Measurements from ENCODE around the gene HOXA6.
A peak's percentile ranks its signal among the peaks of the same experiment; 100 is the strongest.

HOXA6 gene

GRCh38 chr7:27184337-27185012, 36.9 kb upstream of the HOXA6 start:
- no peak for DNase-seq (ENCODE audit: low read depth)

DNA sequence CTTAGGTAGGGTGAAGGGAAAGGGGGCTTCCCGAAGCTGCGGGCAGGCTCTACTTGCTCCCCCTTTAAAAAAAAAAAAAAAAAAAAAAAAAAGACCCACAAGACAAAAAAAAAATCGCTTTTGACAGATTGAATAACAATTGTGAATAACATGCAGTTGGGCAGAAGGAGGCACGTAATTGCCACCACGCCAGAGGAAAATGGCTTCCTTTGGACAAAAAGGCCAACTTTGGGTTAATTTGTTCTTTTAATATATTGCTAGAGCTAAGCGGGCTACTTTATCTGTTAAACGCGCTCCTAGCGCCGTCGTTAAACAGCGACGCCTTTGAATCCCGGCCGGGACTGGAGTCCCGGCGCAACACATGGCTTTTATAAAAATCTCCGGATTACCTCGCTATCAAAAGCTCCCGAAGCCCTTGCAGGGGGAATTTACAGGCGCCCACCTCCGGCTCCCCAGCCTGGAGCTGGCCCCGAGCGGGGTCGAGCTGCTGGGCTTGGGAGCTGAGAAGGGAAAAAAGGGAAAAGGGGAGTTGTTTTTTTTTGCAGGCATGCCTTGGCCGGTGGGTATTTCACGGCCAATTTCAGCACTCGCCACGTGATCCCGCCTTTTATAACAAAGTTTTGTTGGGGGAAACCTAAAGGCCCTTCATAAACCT, 36.2 kb upstream of the HOXA6 start:
- DNase-seq (ENCODE audit: low read depth), result no peak

DNA sequence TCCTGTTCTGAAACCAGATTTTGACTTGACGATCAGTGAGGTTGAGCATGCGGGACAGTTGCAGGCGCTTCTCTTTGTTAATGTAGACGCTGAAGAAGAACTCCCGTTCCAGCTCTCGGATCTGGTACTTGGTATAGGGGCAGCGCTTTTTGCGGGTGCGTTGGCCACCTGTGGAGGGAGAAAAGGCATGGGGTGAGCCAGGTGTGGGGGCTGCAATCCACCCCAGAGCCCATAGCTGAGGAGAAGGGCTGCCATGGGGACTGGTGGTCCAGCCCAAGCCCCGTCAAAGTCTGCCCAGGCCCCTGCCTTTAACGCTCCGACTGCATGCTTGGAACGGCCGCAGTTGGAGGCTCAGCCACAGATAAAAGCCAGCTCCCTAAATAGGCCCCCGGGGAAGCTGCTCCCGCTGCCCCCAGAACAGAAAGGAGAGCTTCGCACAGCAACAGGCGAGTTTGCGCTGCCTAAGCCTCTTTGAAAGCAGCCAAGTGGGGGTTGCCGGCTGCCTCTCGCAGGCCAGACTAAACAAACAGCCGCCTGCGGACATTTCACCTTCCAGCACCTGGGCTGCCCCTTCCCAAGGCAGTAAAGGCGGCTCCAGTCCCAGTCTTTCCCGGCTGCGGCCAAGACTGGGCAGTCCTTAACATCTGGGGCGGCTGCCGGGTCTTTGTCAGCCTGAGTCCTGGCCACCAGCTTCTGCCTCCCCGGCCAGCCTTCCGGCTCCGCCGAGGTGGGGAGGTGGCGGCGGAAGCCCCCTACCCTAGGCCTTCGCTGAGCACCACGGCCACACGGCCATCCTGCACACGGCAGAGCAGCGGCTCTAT, 35.5 kb upstream of the HOXA6 start:
- DNase-seq (ENCODE audit: low read depth), result no peak

DNA sequence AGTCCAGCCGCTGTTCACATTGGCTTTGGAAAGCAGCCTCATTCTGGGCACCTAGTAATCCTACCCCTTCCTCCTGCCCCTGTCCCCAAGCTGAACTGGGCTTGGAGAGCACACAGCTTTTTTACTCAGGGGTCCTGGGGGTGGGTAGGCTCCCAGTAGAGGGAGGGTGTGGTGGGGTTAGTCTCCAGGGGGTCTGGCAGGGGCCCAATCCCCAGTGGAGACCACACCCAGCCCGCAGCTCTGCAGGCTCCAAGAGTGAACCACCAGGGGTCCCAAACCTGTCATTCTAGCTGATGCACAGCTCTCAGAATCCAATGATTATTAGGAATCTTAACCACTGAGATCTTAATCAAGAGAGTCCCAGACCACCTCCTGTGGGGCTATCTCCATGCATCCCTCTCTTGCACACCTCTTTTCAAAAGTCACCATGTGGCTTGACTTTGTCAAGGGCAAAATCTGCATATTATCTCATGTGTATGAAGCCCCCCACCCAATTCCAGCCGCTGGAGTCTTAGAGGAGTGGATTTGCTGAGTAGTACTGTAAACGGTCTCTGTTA, 34.8 kb upstream of the HOXA6 start:
- no peak for DNase-seq (ENCODE audit: low read depth)

DNA sequence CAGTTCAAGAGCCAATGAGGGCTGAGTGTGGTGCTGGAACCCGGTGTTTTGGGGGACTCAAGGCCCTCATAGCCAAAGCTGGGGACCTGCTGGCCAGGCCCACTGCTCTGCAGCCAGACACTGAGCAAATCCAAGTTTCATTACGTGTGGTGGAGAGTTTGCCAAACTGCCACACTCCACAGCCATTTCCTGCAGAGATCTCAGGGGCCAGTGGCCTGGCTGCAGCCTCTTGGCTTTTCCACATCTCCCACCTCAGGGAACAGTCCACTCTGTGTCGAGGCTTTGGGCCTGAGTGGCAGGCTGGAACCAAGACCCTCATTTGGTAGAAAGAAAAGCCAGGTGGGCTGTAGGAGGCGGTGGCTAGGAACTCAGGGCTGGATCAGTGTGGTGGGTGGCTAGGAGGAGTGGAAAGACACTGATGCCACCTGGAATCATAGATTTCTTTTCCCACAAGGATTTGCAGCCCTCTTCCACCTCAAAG, 34.3 kb upstream of the HOXA6 start:
- no peak for DNase-seq (ENCODE audit: low read depth)

DNA sequence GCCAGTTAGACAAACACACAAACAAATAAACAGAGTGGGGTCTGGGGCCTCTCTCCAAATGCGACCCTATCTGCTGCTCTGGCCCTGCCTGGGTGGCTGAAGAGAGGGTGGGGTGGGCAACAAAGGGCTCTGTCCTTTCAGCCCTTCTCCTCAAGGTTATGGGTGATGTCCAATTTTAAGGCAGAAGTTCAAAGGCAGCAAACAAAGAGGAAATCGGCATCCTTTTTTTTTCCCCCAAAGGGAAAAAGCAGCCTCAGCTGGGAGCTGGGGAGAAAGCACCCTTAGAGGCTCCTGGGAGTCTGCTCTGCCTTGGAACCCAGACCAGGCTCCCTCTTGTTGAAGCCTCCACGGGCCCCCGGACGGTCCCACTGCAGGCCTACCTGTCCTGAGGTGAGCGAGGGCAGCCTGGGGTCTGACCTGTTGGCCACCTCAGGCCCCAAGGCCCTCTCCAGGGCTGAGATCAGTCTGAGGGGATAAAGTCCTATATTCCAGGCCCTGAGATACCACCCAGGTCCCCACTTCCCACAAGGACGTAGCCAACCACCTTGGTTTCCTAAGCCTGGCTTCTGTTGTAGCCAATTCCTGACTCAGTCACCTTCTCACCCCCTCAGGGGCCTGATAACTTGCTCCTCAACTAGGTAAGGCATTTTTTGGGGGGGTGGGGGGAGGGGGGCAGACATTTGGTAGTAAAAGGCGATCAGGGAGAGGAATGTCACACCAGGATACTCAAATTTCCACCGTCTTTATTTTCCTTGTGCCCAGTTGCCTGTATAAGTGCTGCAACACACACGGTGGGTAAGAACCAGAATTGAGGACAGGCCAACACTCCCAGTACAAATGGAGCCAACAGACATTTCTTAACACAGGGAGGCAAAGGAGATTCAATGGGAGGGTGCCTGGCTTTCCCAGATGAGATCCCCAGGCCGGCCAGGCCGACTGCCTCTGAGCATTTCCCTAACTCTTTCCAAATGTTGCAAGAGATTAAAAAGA, 33.2 kb upstream of the HOXA6 start:
- no peak for DNase-seq (ENCODE audit: low read depth)

DNA sequence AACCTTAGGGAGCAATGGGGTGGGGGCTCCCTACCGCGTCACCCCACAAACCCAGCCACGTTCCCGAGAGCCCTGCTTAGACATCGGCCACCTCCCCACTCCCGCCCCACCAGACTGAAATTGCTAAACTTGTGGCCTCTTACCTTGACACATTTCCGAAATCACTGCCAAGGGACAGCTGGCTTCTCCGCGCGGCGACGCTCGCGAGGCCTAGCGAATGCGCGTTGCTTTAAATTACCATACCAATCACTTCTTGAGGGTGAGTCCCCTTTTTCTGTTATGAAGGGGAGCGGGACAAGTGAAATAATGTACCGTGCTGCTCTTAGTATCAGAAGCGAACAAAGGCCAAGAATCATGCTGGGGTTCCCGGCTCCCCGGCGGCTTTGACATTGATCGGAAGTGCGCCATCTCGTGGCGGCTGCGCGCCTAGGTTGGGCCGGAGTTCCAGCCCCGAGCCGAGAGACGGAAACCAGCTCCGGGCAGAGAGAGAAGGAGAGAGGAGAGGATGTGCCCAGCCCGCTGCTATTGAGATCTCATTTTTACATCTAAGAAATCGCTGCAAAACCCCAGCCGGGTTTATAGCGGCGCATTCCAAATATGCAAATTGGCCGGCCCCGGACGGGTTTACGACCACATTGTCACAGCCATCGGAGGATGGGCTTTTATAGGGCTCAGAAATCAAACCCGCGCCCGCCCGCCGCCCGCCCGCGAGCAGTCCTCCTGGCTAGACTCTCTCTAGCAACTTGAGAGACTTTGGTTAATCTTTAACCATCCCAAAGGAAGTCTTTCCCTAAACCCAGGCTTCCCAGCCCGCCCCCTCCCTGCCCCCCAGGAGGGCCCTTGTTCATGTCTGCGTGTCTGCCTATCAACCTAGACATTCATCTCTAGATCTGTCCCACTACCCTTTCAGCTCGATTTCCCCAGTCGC, 32.2 kb upstream of the HOXA6 start:
- DNase-seq (ENCODE audit: low read depth), result peak; percentile 44

DNA sequence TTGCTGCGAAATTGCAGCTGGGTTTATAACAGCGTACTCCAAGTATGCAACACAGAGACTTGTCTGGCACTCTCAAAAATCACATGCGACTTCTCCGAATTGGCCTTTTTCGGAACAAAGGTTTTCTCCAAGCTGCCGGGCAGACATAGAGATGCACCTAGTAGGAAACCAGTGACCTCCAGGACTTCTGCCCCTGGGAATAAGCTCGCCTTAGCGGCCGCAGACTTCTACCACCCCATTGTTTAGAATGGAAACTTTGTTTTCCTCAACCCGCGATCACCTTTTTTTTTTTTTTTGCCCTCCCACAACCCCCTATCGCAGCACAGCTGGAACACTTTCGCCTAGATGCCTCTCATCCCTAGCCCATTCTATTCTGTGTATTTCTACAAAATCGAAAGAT, 31.5 kb upstream of the HOXA6 start:
- no peak for DNase-seq (ENCODE audit: low read depth)

DNA sequence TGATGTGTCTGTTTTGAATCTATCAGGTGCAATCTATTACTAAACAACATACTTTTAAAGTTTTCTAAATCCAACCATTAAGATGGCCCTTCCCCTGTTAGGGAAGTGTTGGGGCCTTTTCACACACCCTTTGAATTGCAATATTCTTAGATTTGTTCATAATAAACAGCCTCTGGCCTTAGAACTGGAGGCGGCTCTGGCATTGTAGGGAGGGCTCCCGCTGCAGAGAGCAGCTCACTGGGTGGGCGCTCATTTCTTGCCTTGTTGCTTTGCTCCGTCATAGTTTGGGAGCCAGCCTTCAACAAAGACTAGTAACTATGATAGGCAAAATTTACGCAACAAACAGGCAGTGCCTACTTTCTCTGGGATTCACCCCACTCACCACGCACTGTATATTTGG, 30.8 kb upstream of the HOXA6 start:
- DNase-seq (ENCODE audit: low read depth), result no peak

DNA sequence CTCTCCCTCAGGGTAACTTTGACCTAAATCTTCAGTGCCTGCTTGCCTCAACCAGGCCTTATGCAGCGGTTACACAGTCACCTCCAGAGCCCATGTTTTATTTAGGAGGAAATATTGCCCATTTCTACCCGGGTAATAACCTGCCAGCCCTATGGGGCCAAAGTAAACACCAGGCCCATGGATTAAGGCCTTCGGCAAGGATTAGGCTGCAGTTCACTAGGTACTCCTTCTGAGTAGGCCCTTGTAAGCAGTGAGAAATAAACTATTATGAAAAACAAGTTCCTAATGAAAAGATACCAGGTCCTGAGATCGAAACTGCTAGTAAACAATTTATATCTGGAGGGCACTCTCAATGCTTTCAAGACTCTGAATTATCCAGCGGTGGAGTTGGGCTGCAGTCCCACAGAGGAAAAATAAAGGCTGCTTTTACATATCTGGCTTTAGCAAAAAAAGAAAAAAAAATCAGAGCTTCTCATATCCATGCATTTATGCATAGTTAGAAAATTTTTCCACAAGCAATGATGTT, 30.3 kb upstream of the HOXA6 start:
- DNase-seq (ENCODE audit: low read depth), result no peak

DNA sequence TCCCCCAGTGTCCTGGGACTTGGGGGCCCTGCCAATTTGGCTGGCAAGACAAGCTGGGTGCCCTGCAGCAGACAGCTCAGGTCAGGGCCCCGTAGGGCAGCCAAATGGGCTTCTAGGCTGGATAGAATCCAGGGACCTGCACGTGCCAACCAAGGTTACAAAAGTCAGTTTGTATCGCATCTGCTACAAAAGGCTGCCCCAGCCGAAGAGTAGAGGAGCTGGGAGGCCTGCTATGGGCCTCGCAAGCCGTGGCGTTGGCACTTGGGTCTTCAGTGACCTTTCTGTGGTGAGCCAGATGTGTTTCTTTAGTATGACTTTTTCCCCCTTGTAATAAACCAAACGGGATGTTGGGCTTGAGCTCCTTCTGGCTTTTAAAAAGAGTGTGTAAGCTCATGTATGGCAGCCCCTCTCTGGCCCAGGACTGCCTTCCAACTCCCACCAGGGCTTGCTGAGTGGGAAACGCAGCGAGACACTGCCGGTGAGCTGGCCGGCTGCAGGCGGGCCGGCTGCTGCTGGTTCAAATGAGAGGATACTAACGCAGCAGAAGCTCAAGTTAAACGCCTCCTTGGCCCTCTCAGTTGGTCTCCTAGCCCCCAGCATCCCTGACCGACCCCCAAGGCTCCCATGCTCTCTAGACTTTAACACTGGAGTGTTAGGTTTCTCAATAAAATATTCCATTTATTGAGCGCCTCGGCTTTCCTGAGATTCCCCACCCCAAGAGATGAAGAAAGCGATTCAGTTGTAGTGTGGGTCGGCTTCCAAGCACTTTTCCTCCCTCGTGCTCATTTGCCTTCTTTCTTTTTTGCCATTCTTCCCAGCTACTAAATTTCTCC, 29.6 kb upstream of the HOXA6 start:
- DNase-seq (ENCODE audit: low read depth), result no peak

DNA sequence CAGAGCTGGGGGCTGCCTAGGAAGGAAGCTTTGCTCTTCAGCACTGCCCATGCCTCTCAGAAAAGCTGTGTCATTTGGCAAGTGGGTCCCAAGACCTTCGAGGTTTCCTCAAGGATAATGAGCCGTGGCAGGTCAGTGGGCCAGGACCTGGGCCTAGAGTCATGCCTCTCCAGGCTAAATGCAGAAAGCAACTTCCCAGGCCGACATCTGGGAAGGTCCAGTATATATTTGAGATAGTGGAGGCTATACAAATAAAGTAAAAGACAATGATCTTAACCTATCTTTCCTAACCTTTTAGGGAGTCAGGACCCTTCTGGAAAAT, 28.9 kb upstream of the HOXA6 start:
- no peak for DNase-seq (ENCODE audit: low read depth)

GRCh38 chr7:27175626-27176523, 28.3 kb upstream of the HOXA6 start:
- DNase-seq (ENCODE audit: low read depth), result no peak

- no peak for DNase-seq (ENCODE audit: low read depth)
Observed at GRCh38 chr7:27174874-27175625, 27.5 kb upstream of the HOXA6 start.

DNA sequence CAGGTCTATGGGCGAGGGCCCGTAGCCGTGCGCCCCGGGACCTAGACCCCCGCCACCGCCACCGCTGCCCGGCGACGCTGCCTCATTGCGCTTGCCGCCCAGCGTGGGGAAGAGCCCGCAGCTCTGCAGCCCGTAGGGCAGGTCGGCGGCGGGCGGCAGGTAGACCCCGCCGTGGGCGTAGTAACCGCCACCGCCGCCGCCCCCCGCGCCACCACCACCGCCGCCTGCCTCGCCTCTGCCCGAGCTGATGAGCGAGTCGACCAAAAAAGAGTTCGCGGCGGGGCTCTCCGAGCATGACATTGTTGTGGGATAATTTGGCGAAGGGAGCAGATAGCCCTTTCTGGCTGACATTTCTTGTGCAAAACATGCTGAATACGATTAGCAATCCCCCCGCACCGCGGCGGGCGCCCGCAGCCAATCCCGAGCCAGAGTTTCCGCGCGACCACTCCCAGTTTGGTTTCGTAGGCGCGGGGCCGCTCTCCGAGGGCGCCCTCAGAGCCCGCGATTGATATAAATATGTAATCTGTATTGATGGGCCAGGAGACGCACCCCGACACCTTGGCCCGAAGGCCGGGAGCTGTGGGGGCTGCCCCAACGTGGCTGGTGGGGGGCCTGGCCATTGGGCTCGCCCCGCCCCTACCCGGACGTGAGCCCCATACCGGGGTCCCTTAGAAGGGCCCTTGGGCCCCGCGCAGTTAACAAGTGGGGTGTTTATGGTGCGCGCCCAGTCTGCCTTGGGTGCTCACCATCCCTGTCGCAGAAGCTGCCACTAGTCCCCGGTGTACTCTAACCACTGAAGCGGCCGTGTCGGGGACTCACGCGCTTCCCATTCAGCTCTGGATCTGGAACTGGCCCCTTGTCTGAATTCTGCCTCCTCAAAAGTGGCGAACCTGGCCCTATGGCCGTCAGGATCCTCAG, 26.6 kb upstream of the HOXA6 start, which contains the start of gene HOXA10:
HOXA10 (minus strand) TSS at position 365 of the 918 bp plus-strand sequence; CDS start at position 351, 14 bp downstream.
- no peak for DNase-seq (ENCODE audit: low read depth)

GRCh38 chr7:27173511-27173955, 26.0 kb upstream of the HOXA6 start:
- DNase-seq (ENCODE audit: low read depth), result no peak

Measured in stimulated activated CD8-positive, alpha-beta memory T cell treated with anti-CD3 and anti-CD28 coated beads, Interleukin-7, amount 100 ng/mL, for 24 hours (primary cell).